K562 (cell line): ENCODE results near the gene CFAP73. TPM values are rescaled to one million over a fixed set of nuclear protein-coding genes. Genes with fewer than 3 reads are reported as not detected.
A peak's percentile ranks its signal among the peaks of the same experiment; 100 is the strongest.

ENCODE experiments used
- ATAC-seq: fragments of 200-7000 bp; cut with Tn5 transposase; 3 replicates; pipeline ENCODE4 v1.9.1; 2020; ENCODE audit warnings: moderate library complexity
- BruUV-seq: library from RNA; stranded (reverse); fragments of 400-500 nt; replicated peaks from 2 replicates; lab custom pipeline; 2021; lab: Mats Ljungman, UMichigan
- CTCF ChIA-PET: fragments of 300-600 bp; formaldehyde crosslinking; extraction: SDS; loops from one replicate; lab custom pipeline; 2021; ENCODE audit warnings: low intra/inter-chr PET ratio; lab: Yijun Ruan, JAX
- POLR2A ChIA-PET: fragments of 300-600, 350-650 bp; sonication (Branson Sonifier 250); formaldehyde crosslinking; extraction: SDS; loops from one replicate; lab custom pipeline; 2021; ENCODE audit warnings: antibody characterized with exemption, inconsistent platforms; lab: Yijun Ruan, JAX
- DNase-seq, 4 experiments: peaks; one replicate each; pipeline versions ENCODE4 v3.0.0 to v3.0.0-alpha.2; 2011 to 2018; ENCODE audit warnings: low spot score in 3 of 4, mixed read lengths in 3 of 4; ENCODE audit errors: extremely low read depth in 1 of 4
- FAIRE-seq: peaks from 2 replicates; lab custom pipeline; 2011; peaks lifted over from hg19 to GRCh38; lab: Jason Lieb, UNC
- H2AFZ ChIP-seq: 2 replicates; pipeline ENCODE4 v1.6.0; 2011; ENCODE audit warnings: low read depth, low read length, control low read depth, inconsistent platforms
- H3K27ac ChIP-seq: fragments of 200-600 bp; 3 replicates; pipeline ENCODE4 v1.8.0; 2011; ENCODE audit warnings: low read depth, mild to moderate bottlenecking, control low read depth, inconsistent platforms, low read length, moderate library complexity, mixed read lengths; ENCODE audit errors: extremely low read depth
- H3K27me3 ChIP-seq, 2 experiments: fragments of 300-600 bp in 1 of 2; 2 replicates in 1 of 2; 3 replicates in 1 of 2; pipeline versions ENCODE4 v1.6.0 to v1.8.0; 2011; ENCODE audit warnings: inconsistent platforms in 2 of 2, low read length in 2 of 2, mild to moderate bottlenecking in 1 of 2, mixed read lengths in 1 of 2, moderate library complexity in 1 of 2; ENCODE audit not compliant: control insufficient read depth in 2 of 2, insufficient read depth in 2 of 2
- H3K36me3 ChIP-seq: fragments of 300-600 bp; 3 replicates; pipeline ENCODE4 v1.8.0; 2011; ENCODE audit warnings: mild to moderate bottlenecking, low read length, inconsistent platforms; ENCODE audit not compliant: control insufficient read depth, insufficient read depth
- H3K4me1 ChIP-seq, 2 experiments: fragments of 200-600 bp in 1 of 2; replicated peaks in 1 of 2; 2 replicates in 1 of 2; 3 replicates in 1 of 2; pipeline versions ENCODE4 v1.5.1 to v1.8.0; 2011; ENCODE audit warnings: inconsistent platforms in 2 of 2, low read length in 2 of 2, mild to moderate bottlenecking in 1 of 2, mixed read lengths in 1 of 2, moderate library complexity in 1 of 2; ENCODE audit not compliant: control insufficient read depth in 2 of 2, insufficient read depth in 2 of 2
- H3K4me2 ChIP-seq: 2 replicates; pipeline ENCODE4 v1.6.1; 2011; ENCODE audit warnings: low read length, control low read depth, inconsistent platforms, mixed read lengths; ENCODE audit not compliant: insufficient read depth
- H3K4me3 ChIP-seq: fragments of 200-600 bp; sonication (generic), shearing (Covaris generic); 2 replicates; pipeline ENCODE4 v1.5.1; 2016; ENCODE audit warnings: control low read depth, inconsistent platforms
- H3K79me2 ChIP-seq: fragments of 200-600 bp; 3 replicates; pipeline ENCODE4 v1.8.0; 2011; ENCODE audit warnings: low read length, inconsistent platforms; ENCODE audit not compliant: control insufficient read depth, insufficient read depth
- H3K9ac ChIP-seq, 2 experiments: 2 replicates each; pipeline versions ENCODE4 v1.6.0 to v1.6.1; 2011; ENCODE audit warnings: low read depth in 2 of 2, low read length in 2 of 2, control low read depth in 1 of 2, inconsistent platforms in 1 of 2, mild to moderate bottlenecking in 1 of 2, mixed read lengths in 1 of 2; ENCODE audit not compliant: insufficient read depth in 1 of 2
- H3K9me1 ChIP-seq: one replicate; pipeline ENCODE4 v1.6.0; 2011; ENCODE audit warnings: inconsistent platforms, mild to moderate bottlenecking, low read length, moderate library complexity; ENCODE audit not compliant: control insufficient read depth, insufficient read depth
- H3K9me3 ChIP-seq: replicated peaks from 2 replicates; pipeline ENCODE4 v1.5.1; 2011; ENCODE audit warnings: low read depth, low read length, inconsistent platforms; ENCODE audit not compliant: control insufficient read depth, insufficient read depth
- H4K20me1 ChIP-seq: replicated peaks from 2 replicates; pipeline ENCODE4 v1.6.1; 2011; ENCODE audit warnings: low read length, inconsistent platforms, mixed read lengths; ENCODE audit not compliant: control insufficient read depth, insufficient read depth
- MYNN ChIP-seq, 2 experiments: sonication (generic); formaldehyde crosslinking in 1 of 2; IDR thresholded peaks; 2 replicates each; pipeline versions ENCODE4 v1.5.0 to v1.6.1; 2016 to 2020; ENCODE audit warnings: antibody characterized with exemption in 1 of 2, missing genetic modification reagents in 1 of 2
- RBM25 ChIP-seq: fragments of 200-400 bp; formaldehyde crosslinking; IDR thresholded peaks from 2 replicates; pipeline ENCODE4 v1.6.1; 2018; ENCODE audit warnings: low read length, low read depth, moderate library complexity; ENCODE audit not compliant: severe bottlenecking
- RFX1 ChIP-seq: fragments of 450-650 bp; IDR thresholded peaks from 2 replicates; pipeline ENCODE4 v1.6.1; 2016; ENCODE audit warnings: mild to moderate bottlenecking, moderate library complexity
- THRB ChIP-seq: fragments of 450-650 bp; formaldehyde crosslinking; conservative IDR thresholded peaks from 2 replicates; pipeline ENCODE4 v1.4.0; 2022; ENCODE audit warnings: mild to moderate bottlenecking, missing genetic modification characterization
- ZNF146 ChIP-seq: IDR thresholded peaks from one replicate; pipeline ENCODE4 v1.6.1; 2018; ENCODE audit warnings: missing compliant biosample characterization; ENCODE audit not compliant: unreplicated experiment
- ZNF165 ChIP-seq: fragments of 250-450 bp; sonication (Bioruptor Pico); IDR thresholded peaks from 2 replicates; pipeline ENCODE4 v1.4.0; 2020; ENCODE audit warnings: borderline replicate concordance
- WGBS: fragments of 100-300 bp; shearing (Covaris generic); methylation state at CpG from one replicate; pipeline ENCODE4 v1.1.6; 2016; ENCODE audit warnings: low coverage, mixed read lengths; ENCODE audit not compliant: insufficient coverage; ENCODE audit errors: missing lambda C conversion rate; 5-methylcytosine and 5-hydroxymethylcytosine counted together
- in situ Hi-C: fragments of 300-500 bp; cut with MboI; formaldehyde crosslinking; loops from 4 replicates; pipeline ENCODE4 v1.15.0; 2018; ENCODE audit warnings: inconsistent platforms, mixed read lengths
- intact Hi-C: fragments of 100-400 bp; cut with micrococcal nuclease; formaldehyde crosslinking; loops from 2 replicates; pipeline ENCODE4 v1.14.2; 2022
- polyA plus RNA-seq, 8 experiments: library from polyadenylated mRNA; depleted of rRNA in 4 of 8; stranded (reverse) in 5 of 8; unstranded in 3 of 8; fragments of >200 nt; fragmentation: Nextera tagmentation in 2 of 8; fragmentation: Illumina TruSeq in 1 of 8; extraction: Ambion mirVana in 2 of 8; extraction: Trizol in 1 of 8; gene quantifications; 2 replicates each; pipeline versions ENCODE4 v1.2.1 to v1.2.3, GENCODE V29; 2011 to 2014; ENCODE audit warnings: inconsistent platforms in 1 of 8, missing spikeins in 1 of 8
- total RNA-seq, 7 experiments: library from RNA; depleted of rRNA in 6 of 7; stranded (reverse); fragments of >200 nt in 6 of 7; fragmentation: Illumina TruSeq in 2 of 7; extraction: Trizol in 2 of 7; gene quantifications; 2 replicates each; pipeline versions ENCODE4 v1.2.1 to v1.2.3, GENCODE V29; 2011 to 2021; ENCODE audit warnings: low replicate concordance in 1 of 7

The CFAP73 gene
- total and polyA plus RNA-seq, 9 of the 15 experiments (the other 6 are each of a cell fraction or from before 2014, with no cell fraction given), result not detected

GRCh38 chr12:113118142-113118541 lies 31.4 kb upstream of the CFAP73 start:
- intact Hi-C loops, result no loop called here
- peaks cover 10% of the 10 kb centered on the region; the same call in 1 of the 2 replicates for H4K20me1 ChIP-seq
- no peak overlapping the region for H3K9ac ChIP-seq
- H3K4me1 ChIP-seq, result peaks cover 0 to 15% of the 10 kb centered on the region in 2 experiments; a peak in 1 of 5 replicates
- DNase-seq, result no peak
- POLR2A ChIA-PET, result no interaction called here
- in situ Hi-C loops, result no loop called here
- no TSS peak for BruUV-seq
- no peaks in the 10 kb centered on the region for H3K36me3 ChIP-seq
- no peak overlapping the region for H3K4me3 ChIP-seq
- peaks cover 2% of the 10 kb centered on the region for H3K9me1 ChIP-seq
- CTCF ChIA-PET, result no interaction called here
- FAIRE-seq, result no peak
- peaks cover 22 to 46% of the 10 kb centered on the region in 2 experiments; a peak in 4 of 5 replicates for H3K27me3 ChIP-seq
- H3K79me2 ChIP-seq, result no peaks in the 10 kb centered on the region
- H2AFZ ChIP-seq, result no peak overlapping the region
- H3K4me2 ChIP-seq, result no peak overlapping the region
- ATAC-seq, result no peak
- no peaks in the 10 kb centered on the region; the same call in 1 of the 2 replicates for H3K9me3 ChIP-seq
- TF ChIP-seq MYNN (IDR thresholded peaks at IDR 0.05) (no peak), MYNN (CRISPR knock-in tag; IDR thresholded peaks at IDR 0.05) (no peak), ZNF165 (CRISPR knock-in tag) (no peak), ZNF146 (CRISPR knock-in tag) (peak; percentile 65), RBM25 (peak; percentile 19)
- 0% methylated on average over 1 of the region's 1 CpG for WGBS
- H3K27ac ChIP-seq, result no peak overlapping the region

GRCh38 chr12:113119980-113120669 lies 29.4 kb upstream of the CFAP73 start:
- DNase-seq (no peak), ATAC-seq (no peak), FAIRE-seq (no peak)
- H3K4me2 ChIP-seq, result no peak overlapping the region
- ChIA-PET POLR2A (interaction anchor here (0.7 to 1.0 kb wide), 2 partner anchors 14 to 419 kb away, joined by 3 read pairs; no protein-coding TSS in a partner anchor), CTCF (no interaction called here)
- in situ Hi-C loops, result no loop called here
- 4% methylated on average over 4 of the region's 4 CpGs for WGBS
- peaks cover 0 to 8% of the 10 kb centered on the region in 2 experiments; a peak in 1 of 5 replicates for H3K4me1 ChIP-seq
- intact Hi-C loops, result no loop called here
- H3K79me2 ChIP-seq, result no peaks in the 10 kb centered on the region
- BruUV-seq, result no TSS peak
- H3K9me1 ChIP-seq, result peaks cover 2% of the 10 kb centered on the region
- peaks cover 7 to 28% of the 10 kb centered on the region in 2 experiments; a peak in 4 of 5 replicates for H3K27me3 ChIP-seq
- H3K36me3 ChIP-seq, result no peaks in the 10 kb centered on the region
- no peaks in the 10 kb centered on the region; the same call in 1 of the 2 replicates for H3K9me3 ChIP-seq
- H4K20me1 ChIP-seq, result peaks cover 1% of the 10 kb centered on the region; the same call in 1 of the 2 replicates
- H3K4me3 ChIP-seq, result no peak overlapping the region
- no peak overlapping the region for H2AFZ ChIP-seq
- no peak overlapping the region for H3K27ac ChIP-seq
- H3K9ac ChIP-seq, result no peak overlapping the region
- TF ChIP-seq RFX1, result peak; percentile 91
- TF ChIP-seq THRB (CRISPR knock-in tag), result no peak
